Psoas muscle (tissue), 8 donors: ENCODE results near the gene CYB561D1. TPM values are rescaled to one million over a fixed set of nuclear protein-coding genes. Genes with fewer than 3 reads are reported as not detected.

Source experiments
- ATAC-seq, 4 donors: fragments of 200-7000 bp; cut with Tn5 transposase; one replicate each; pipeline ENCODE4 v1.9.1; 2020; ENCODE audit warnings: moderate library complexity in 3 of 4, mild to moderate bottlenecking in 2 of 4
- DNase-seq, 2 donors: peaks; one replicate each; pipeline ENCODE4 v3.0.0-alpha.2; 2020
- H3K27ac ChIP-seq: fragments of 200-600 bp; one replicate; pipeline ENCODE4 v1.8.0; 2022
- H3K27me3 ChIP-seq, 3 donors: fragments of 200-600 bp in 1 of 3; one replicate each; pipeline versions ENCODE4 v1.6.1 to v1.8.0; 2013 to 2022; ENCODE audit warnings: low read length in 2 of 3, mild to moderate bottlenecking in 2 of 3, moderate library complexity in 1 of 3; ENCODE audit not compliant: insufficient read depth in 3 of 3
- H3K36me3 ChIP-seq, 2 donors: fragments of 200-600 bp in 1 of 2; one replicate each; pipeline versions ENCODE4 v1.6.1 to v1.8.0; 2013 to 2022; ENCODE audit warnings: low read depth in 1 of 2, mild to moderate bottlenecking in 1 of 2, moderate library complexity in 1 of 2; ENCODE audit not compliant: insufficient read depth in 1 of 2
- H3K4me1 ChIP-seq: fragments of 200-600 bp; one replicate; pipeline ENCODE4 v1.8.0; 2022
- H3K4me3 ChIP-seq: fragments of 200-600 bp; one replicate; pipeline ENCODE4 v1.8.0; 2022; ENCODE audit warnings: mild to moderate bottlenecking
- H3K9me3 ChIP-seq: fragments of 200-600 bp; one replicate; pipeline ENCODE4 v1.8.0; 2022
- CTCF ChIP-seq: fragments of 200-600 bp; IDR thresholded peaks from one replicate; pipeline ENCODE4 v1.8.0; 2022; ENCODE audit warnings: antibody characterized with exemption
- WGBS, 3 donors: extraction: QIAGEN DNeasy Blood & Tissue Kit; methylation state at CpG; one replicate each; pipeline versions ENCODE4 v1.1.6 to v1.1.7; 2013; 5-methylcytosine and 5-hydroxymethylcytosine counted together
- intact Hi-C, 2 donors: fragments of 100-400 bp; cut with DNase I; formaldehyde crosslinking; loops; one replicate each; pipeline versions ENCODE4 v1.11.0 to v1.14.2; 2022
- polyA plus RNA-seq, 3 donors: library from polyadenylated mRNA; stranded (reverse); fragments of 200-250 nt; gene quantifications; one replicate each; pipeline ENCODE4 v1.2.3, GENCODE V29; 2013
- total RNA-seq, 4 donors: library from RNA; stranded (reverse); fragmentation: NEBNext Ultra II Directional in 2 of 4; extraction: Animal tissue kit (Norgen Biotek cat#: 25700) in 2 of 4; gene quantifications; one replicate each; pipeline versions ENCODE4 v1.2.1 to v1.2.4, GENCODE V29; 2021 to 2023
- donor health status: healthy with polysubstance abuse.
- donor health status: DM: no; HTN: no; CAD: no; lungs with moderate emphysema.
- donor health status: Bipolar disorder and iron deficiency.
- donor health status: healthy.
- donor health status: DM: yes; HTN: yes; CAD: no.
- donor health status: DM: no; HTN: no; CAD: no.
- donor health status: DM: no; HTN: no; CAD: no.
- donor health status: DM: yes; HTN: yes; CAD: no.

The CYB561D1 gene
- total and polyA plus RNA-seq, 7 donors = 1.8 to 15.0 (median 3.5) TPM

DNA sequence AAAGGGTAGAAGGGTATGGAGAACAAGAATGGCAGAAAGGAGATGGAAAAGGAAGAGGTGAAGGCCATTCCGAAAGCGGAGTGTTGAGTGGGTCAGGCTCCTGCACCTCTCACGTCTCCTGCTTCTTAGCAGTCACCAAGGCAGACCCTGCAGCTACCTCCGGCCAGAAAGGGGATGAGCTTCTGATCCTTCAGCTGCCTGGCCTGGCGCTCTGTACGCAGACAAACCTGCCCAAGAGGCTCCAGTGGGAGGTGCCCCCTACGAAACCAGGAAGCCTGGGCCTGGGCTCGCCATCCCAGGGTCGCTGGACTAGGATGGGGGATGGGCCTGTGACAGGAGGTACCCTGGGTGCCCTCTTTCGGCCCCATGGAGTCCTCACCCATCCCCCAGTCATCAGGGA, 48.8 kb downstream of the CYB561D1 start:
- Histone ChIP-seq H3K9me3 (no peaks in the 10 kb centered on the region), H3K36me3 (no peaks in the 10 kb centered on the region), H3K27me3 (no peaks in the 10 kb centered on the region), H3K4me3 (no peak overlapping the region), H3K4me1 (peaks cover 19% of the 10 kb centered on the region), H3K27ac (no peak overlapping the region)
- intact Hi-C loops = no loop called here
- ATAC-seq = no peak
- WGBS, 3 donors = 88 to 92% (median 90%) methylated on average over 10 of the region's 10 CpGs
- DNase-seq = no peak
- TF ChIP-seq CTCF = no peak

DNA sequence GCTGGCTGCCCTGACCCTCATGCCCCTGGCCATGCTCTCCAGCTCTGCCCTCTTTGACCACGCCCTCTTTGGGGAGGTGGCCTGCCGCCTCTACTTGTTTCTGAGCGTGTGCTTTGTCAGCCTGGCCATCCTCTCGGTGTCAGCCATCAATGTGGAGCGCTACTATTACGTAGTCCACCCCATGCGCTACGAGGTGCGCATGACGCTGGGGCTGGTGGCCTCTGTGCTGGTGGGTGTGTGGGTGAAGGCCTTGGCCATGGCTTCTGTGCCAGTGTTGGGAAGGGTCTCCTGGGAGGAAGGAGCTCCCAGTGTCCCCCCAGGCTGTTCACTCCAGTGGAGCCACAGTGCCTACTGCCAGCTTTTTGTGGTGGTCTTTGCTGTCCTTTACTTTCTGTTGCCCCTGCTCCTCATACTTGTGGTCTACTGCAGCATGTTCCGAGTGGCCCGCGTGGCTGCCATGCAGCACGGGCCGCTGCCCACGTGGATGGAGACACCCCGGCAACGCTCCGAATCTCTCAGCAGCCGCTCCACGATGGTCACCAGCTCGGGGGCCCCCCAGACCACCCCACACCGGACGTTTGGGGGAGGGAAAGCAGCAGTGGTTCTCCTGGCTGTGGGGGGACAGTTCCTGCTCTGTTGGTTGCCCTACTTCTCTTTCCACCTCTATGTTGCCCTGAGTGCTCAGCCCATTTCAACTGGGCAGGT, 49.5 kb downstream of the CYB561D1 start:
- intact Hi-C loops = no loop called here
- Histone ChIP-seq H3K4me1 (peaks cover 19% of the 10 kb centered on the region), H3K27ac (no peak overlapping the region), H3K4me3 (no peak overlapping the region), H3K36me3 (no peaks in the 10 kb centered on the region), H3K9me3 (no peaks in the 10 kb centered on the region), H3K27me3 (no peaks in the 10 kb centered on the region)
- no peak for ATAC-seq
- no peak for DNase-seq
- 86 to 89% (median 87%) methylated on average over 24 of the region's 24 CpGs for WGBS, 3 donors
- TF ChIP-seq CTCF = no peak

GRCh38 chr1:109543988-109544735, 50.3 kb downstream of the CYB561D1 start:
- WGBS, 3 donors = 63 to 68% (median 63%) methylated on average over 14 of the region's 14 CpGs
- TF ChIP-seq CTCF = no peak
- Histone ChIP-seq H3K27me3 (no peaks in the 10 kb centered on the region), H3K27ac (no peak overlapping the region), H3K9me3 (no peaks in the 10 kb centered on the region), H3K4me1 (peaks cover 19% of the 10 kb centered on the region), H3K4me3 (no peak overlapping the region), H3K36me3 (no peaks in the 10 kb centered on the region)
- intact Hi-C loops = loop anchor here in 1 of 2 donors (2.0 kb wide), 1 partner anchor 231 kb away; no protein-coding TSS in a partner anchor
- peak in 1 of 2 donors; percentile 47 for DNase-seq
- ATAC-seq = no peak

- H3K9me3 ChIP-seq = no peaks in the 10 kb centered on the region
- peaks cover 20% of the 10 kb centered on the region for H3K4me1 ChIP-seq
- H3K36me3 ChIP-seq = no peaks in the 10 kb centered on the region
- TF ChIP-seq CTCF = peak; percentile 89
- H3K4me3 ChIP-seq = peak overlapping the region; percentile 90
- H3K27ac ChIP-seq = peak overlapping the region; percentile 95
- ATAC-seq (peak; percentile 64 to 76 (median 70)), DNase-seq (peak; percentile 85 to 91)
- WGBS, 3 donors = 32 to 40% (median 34%) methylated on average over 5 of the region's 5 CpGs
- H3K27me3 ChIP-seq = no peaks in the 10 kb centered on the region
- intact Hi-C loops = loop anchor here (5.0 kb wide), 4 partner anchors 71 to 436 kb away; partner anchors contain the start of genes AHCYL1 (in 2 of the 2), AMPD2 (in 2 of the 2) and GNAT2 (in 2 of the 2)
Measured at GRCh38 chr1:109546311-109547109, 52.6 kb downstream of the CYB561D1 start.
